ENCODE data around the gene ENTPD8.

ENTPD8 gene

GRCh38 chr9:137423514-137424291 is 17.5 kb downstream of the ENTPD8 start:
- TF ChIP-seq CTCF (IDR thresholded peaks at IDR 0.05; ENCODE audit: low read length, missing control alignments), result no peak
- DNase-seq (ENCODE audit: low read depth), result no peak
- peak overlapping the region; percentile 30 for H3K4me3 ChIP-seq (replicated peaks; ENCODE audit: low read depth, low read length)

GRCh38 chr9:137422604-137423513 is 18.3 kb downstream of the ENTPD8 start, which contains the start of the genes EXD3 and NOXA1:
EXD3 (minus strand) TSS chr9:137423162; CDS start chr9:137395357, 27,805 bp downstream.
NOXA1 (plus strand) TSS chr9:137423393; CDS start chr9:137423530, 137 bp downstream.
- TF ChIP-seq CTCF (IDR thresholded peaks at IDR 0.05; ENCODE audit: low read length, missing control alignments), result peak; percentile 20
- peak; percentile 94 for DNase-seq (ENCODE audit: low read depth)
- peak within 1 kb of the TSS; percentile 80 for H3K4me3 ChIP-seq (replicated peaks; ENCODE audit: low read depth, low read length)

- peak overlapping the region; percentile 80 for H3K4me3 ChIP-seq (replicated peaks; ENCODE audit: low read depth, low read length)
- DNase-seq (ENCODE audit: low read depth), result no peak
- no peak for TF ChIP-seq CTCF (IDR thresholded peaks at IDR 0.05; ENCODE audit: low read length, missing control alignments)
These were observed 19.1 kb downstream of the ENTPD8 start for GRCh38 chr9:137421838-137422603.

DNA sequence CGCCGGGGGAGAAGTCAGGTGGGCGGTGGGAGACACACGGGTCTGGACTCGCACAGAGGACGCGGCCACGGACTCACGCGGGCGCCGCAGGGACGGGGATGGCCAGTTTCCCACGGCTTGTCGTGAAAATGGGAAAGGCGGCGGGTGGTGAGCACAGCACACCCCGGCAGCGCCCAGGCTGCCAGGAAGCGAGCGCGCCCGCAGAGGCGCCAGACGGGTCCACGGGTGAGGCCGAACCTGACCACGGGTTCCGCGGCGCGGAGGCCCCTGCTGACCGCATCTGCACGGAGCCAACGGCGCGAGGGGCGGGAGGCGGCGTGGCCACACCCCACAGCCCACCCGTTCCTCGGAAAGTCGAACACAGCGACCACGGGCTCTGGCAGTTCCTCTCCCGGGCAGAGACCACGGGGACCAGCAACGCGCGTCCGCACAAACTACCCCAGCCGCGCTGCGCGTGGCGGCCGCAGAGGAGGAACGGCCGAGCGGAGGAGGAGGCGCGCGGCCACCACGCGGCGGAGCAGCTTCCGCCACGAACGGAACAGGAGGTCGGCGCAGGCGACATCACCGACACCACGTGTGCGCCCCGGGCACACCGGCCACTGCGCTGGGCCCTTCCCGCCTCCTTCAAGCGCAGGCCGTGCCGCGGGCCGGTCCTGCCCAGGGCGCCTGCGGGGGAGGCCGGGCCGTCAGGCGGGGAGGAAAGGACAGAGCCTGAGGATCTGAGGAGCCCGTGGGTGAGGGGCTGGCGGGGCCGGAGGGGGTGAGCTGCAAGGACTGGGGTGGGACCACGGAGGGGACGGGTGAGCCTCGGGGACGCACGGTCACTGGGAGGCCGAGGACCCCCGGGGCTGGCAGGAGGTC is 23.8 kb downstream of the ENTPD8 start:
- H3K4me3 ChIP-seq (replicated peaks; ENCODE audit: low read depth, low read length), result no peak overlapping the region
- no peak for TF ChIP-seq CTCF (IDR thresholded peaks at IDR 0.05; ENCODE audit: low read length, missing control alignments)
- DNase-seq (ENCODE audit: low read depth), result no peak

DNA sequence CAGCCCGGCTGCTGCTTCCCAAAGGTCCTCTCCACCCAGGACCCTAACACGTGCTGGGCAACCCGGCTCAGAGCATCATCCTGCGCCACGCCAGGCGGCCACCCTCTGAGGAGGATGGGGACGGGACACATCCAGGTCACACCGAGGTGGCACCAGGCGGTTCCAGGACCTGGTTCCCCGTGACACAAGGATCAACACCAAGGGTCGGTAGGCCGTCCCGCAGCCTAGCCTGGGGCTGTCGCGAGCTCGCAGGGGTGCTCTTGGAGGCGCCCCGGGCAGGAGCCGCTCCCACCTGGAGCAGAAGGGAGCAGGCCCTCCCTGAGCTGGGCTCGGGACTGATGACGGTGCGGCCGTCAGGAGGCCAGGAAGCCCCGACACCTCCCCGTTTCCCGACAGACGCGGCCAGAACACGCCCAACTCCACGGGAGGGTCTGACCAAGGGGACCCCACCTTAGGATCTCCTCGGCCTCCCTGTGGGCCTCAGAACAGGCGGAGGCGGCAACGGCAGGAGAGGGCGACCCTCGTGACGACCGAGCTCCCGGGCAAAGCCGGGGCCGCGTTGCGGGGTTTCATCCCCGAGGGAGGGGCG is 24.5 kb downstream of the ENTPD8 start:
- H3K4me3 ChIP-seq (replicated peaks; ENCODE audit: low read depth, low read length), result no peak overlapping the region
- TF ChIP-seq CTCF (IDR thresholded peaks at IDR 0.05; ENCODE audit: low read length, missing control alignments), result no peak
- no peak for DNase-seq (ENCODE audit: low read depth)

Data from fibroblast of pulmonary artery (primary cell).